ENCODE results near the gene CATSPER3.
A peak's percentile ranks its signal among the peaks of the same experiment; 100 is the strongest.

The CATSPER3 gene

GRCh38 chr5:135011355-135012032 lies 43.8 kb downstream of the CATSPER3 start:
- no peak for DNase-seq (ENCODE audit: low read depth)

- DNase-seq (ENCODE audit: low read depth): no peak
Observed at GRCh38 chr5:135012033-135012588, 44.4 kb downstream of the CATSPER3 start.

- DNase-seq (ENCODE audit: low read depth): no peak
Observed at GRCh38 chr5:135012951-135013391, 45.3 kb downstream of the CATSPER3 start.

DNA sequence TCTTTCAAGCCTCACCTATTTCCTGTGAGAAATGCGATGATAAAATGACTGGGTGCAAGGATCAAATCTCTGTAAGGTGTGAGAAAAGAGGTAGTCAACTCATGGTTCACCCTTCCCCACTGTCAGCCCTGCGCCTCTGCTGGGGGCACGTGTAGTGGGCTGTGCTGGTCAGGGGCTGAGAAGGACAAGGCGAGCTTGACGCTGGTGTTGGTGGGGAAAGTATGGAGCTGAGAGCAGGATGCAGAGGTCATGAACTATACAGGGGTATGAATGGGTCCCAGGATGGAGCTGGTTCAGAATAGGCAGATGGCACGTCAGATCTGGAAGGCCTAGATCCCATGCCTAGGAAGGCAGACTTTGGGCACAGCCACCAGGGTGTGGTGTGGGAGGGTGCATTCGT lies 45.7 kb downstream of the CATSPER3 start:
- no peak for DNase-seq (ENCODE audit: low read depth)

DNA sequence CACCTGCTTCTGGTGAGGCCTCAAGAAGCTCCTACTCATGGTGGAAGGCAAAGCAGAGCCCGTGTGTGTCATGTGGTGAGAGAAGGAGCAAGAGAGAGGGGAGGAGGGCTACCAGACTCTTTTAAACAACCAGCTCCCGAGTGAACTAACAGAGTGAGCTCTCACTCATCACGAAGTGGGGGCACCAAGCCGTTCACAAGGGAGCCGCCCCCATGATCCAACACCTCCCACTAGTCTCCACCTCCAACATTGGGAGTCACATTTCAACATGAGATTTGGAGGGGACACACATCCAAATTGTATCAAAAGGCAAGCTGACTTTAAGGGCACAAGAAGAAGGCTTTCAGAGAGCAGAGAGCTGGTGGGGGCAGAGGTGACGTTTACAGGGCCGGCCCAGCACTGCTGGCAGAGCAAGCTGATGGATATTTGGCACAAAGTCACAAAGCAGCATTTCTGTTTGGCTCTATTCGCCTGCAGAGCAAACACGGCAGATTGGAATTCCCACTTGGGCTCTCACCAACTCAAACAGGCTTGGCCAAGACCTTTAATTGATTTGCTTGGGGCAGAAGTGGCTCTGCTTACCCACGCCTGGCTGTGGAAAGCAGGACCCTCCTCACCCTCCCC lies 46.4 kb downstream of the CATSPER3 start:
- no peak for DNase-seq (ENCODE audit: low read depth)

GRCh38 chr5:135015942-135016341 lies 48.2 kb downstream of the CATSPER3 start:
- DNase-seq (ENCODE audit: low read depth): no peak

DNA sequence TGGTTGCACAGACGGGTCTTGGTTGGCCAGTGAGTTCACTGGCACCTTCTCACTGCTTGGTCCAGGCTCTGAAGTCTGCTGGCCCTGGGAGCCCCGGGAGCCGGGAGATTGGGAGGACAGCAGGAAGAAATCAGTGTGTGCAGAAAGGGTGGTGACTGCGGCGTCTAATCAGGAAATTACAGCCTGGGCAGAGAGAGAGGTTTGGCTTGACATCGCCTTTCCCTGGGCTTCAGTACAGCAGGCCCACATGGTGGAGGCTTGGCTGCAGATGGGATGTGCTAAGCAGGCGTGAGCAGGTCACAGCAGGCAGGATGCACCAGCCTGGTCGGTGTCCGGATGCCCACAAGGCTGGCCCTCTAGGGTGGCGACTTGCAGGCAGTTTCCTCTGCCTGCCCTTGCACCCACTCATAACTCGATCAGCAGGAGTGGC lies 49.2 kb downstream of the CATSPER3 start:
- no peak for DNase-seq (ENCODE audit: low read depth)

DNA sequence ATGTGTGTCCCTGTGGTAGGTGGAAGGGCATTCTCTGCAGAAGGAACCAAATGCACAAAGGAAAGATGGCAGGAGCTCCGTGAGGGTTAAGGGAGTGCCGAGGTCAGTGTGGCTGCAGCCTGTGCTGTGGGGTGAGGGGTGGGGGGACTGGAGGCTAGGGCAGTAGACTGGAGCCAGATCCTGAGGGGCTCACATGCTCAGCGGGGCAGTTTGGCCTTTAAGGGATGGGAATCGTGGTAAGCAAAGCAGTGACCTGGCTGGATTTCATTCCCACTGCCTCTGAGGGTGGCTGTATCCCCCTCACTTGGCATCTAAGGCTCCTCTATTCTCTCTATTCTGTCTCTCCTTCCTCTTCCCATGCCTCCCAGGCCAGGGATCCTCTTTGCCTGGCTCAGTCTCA lies 50.8 kb downstream of the CATSPER3 start:
- no peak for DNase-seq (ENCODE audit: low read depth)

DNA sequence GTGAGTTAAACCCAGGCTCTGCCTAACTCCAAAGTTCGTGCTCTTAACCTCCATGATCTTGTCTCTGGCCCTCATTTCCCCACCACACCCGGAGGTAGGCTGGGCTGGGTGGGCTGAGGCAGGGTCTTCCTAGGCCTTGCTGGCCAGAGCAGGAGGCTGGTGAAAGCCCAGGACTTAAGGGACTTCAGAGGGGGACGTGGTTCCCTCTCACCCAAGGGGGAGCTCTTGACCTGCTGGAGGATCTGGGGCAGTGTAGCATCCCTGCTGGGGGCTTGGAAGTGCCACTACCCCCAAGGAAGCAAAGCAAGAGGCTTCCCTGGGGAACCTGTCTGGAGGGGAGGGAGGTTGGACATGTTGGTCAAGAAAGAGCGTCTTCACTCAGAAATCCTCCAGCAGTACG lies 51.6 kb downstream of the CATSPER3 start:
- no peak for DNase-seq (ENCODE audit: low read depth)

DNA sequence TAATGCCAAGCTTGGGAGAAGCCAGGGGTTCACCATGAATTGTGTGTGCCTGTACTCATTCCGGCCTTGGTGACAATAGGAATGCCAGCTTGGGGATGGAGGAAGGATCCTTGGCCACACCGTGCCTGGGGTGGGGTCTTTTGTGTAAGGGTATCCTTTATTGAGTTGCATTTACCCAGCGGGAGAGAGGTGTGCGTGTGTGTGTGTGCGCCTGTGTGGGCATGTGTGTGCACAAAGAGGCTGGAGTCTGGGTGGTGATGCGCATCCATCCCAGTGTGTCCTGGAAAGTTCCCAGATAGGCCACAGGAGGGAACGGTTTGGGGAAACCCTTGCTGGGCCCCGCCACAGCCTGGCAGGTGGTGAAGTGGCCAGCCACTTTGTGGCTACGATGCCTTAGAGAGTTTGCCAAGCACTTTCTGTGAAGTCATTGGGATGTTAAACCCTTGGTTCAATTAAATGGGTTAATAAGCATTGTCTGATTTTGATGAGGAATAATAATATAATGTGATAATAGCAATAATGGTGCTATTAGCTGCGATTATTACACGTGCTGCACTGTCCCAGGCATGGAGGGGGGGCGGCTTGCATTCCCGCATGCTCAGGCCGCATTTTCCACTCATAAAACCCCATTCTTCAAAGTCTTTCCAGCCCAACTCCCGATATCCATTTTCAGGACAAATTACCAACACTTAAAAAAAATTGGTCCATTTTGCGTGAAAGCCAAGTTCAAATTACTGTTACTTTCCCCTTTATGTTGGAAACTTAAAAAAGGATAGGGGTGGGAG lies 52.6 kb downstream of the CATSPER3 start:
- no peak for DNase-seq (ENCODE audit: low read depth)

DNA sequence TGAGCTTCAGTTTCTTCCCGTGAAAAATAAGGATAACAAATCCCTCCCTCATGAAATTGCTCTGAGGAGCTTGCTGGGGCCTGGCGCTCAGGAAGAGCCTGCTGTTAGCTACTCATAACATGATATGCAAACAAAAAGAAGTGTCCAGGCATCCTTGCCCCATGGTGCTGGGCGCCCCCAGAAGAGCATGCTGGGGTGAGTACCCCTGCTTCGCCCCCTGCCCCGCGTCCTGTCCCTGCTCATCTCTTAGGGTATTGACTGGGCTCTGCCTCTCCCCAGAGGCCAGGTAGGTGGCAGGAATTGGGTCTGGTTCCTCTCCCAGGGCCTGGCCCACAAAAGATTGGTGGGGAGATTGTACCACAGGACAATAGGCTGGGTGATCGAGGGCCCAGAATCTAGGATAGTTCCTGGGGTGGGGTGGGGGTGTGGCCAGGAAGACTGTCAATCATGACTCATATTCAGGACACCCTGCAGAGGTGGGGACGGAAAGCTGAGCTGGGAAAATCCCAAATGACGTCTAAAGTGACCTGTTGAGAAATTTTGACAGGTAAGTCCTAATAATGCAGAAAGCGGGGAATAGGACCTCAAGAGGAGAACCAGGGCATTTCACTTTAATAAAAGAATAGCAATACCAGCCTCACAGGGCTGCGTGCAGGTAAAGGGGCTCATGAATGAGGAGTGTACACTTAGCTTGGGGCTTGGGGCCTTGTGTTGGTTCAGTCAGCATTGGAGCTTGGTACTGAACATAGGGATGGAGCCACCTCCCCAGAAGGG lies 57.4 kb downstream of the CATSPER3 start:
- no peak for DNase-seq (ENCODE audit: low read depth)

DNA sequence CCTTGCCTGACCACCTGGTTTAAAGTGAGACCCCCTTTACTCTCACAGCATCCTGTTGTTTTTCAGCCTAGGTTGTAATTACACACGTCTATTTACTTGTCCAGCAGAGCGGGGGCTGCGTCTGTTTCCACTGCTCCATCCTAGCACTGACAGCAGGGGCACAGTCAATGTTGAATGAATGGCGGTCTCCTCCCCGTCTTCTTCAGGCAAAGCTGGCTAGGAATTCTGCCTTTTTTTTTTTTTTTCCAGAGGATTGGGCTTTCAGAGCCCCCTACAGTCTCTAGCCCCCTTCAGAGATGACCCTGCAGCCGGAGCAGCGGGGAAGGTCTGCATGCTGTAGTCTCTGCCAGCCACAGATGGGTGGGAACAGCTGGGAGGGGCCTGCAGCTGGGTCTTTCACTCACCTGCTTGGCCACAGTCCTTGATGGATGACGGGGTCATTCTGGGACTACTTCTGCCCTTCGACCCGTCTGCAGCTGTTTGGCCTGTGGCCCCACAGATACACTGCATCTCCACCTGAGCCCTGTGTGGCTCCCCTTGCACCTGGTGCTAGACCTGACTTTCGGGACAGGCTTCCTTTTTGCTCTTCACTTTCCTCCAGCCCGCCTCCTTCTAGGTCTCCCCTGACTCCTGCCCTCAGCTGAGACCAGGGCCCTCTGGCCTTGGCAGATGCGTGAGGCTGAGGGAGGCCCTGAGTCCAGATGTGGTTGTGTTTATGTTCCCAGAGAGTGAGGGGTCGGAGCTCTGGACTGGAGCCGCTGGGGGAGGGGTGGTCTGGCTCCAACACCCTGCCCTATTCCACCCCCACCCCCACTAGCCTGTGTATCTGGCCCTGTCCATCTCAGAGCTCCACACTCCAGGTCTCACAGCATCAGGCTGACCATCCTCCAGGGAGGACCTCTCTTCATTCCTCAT lies 58.3 kb downstream of the CATSPER3 start:
- DNase-seq (ENCODE audit: low read depth): no peak

GRCh38 chr5:135026645-135027265 lies 59.0 kb downstream of the CATSPER3 start:
- DNase-seq (ENCODE audit: low read depth): no peak

- DNase-seq (ENCODE audit: low read depth): no peak
Observed at GRCh38 chr5:135027266-135027696, 59.6 kb downstream of the CATSPER3 start.

- DNase-seq (ENCODE audit: low read depth): no peak
Observed at GRCh38 chr5:135027697-135028615, 60.2 kb downstream of the CATSPER3 start.

DNA sequence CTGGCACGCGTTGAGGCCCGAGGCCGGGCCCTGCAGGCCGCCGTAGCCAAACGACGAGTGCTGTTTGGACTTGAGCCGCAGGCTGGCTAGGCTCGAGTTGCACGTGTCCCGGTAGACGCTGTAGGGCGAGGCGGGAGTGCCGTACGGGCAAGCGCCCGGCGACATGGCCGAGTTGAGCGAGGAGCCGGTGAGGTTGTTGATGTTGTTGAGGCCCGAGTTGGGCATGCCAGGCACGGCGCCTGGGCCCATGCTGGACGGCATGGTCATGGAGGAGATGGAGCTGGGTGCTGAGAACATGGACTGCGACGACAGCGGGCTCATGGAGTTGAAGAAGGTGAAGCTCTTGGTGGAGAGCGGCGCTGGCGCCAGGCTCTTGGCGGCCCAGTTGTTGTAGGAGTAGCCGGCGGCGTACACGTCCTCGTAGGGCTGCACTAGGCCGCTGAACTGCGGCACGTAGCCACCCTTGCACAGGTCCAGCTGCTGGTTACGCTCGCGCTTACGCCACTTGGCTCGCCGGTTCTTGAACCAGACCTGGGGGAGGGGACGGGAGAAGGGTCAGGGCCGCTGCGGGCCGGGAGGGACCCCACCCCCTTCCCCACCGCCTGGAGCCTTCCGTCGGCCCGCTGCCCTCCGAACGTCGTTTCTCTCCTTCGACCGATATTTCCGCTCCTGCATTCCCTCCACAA lies 61.2 kb downstream of the CATSPER3 start:
- peak; percentile 34 for DNase-seq (ENCODE audit: low read depth)

- peak; percentile 15 for DNase-seq (ENCODE audit: low read depth)
Observed at GRCh38 chr5:135029477-135030122, 61.9 kb downstream of the CATSPER3 start.

Measured in amniotic epithelial cell (primary cell).